ENCODE data around the gene CCDC68.
"Not testable (repeated sequence)": the region's sequence is repeated elsewhere in the genome, so short reads cannot be mapped to it uniquely, and the experiment has no call there.

Gene CCDC68

GRCh38 chr18:54878659-54879358 is 80.5 kb downstream of the CCDC68 start:
- DNase-seq (ENCODE audit: low read depth in 3 of 3, low spot score in 1 of 3): no peak

GRCh38 chr18:54878159-54878622 is 81.1 kb downstream of the CCDC68 start:
- DNase-seq (ENCODE audit: low read depth in 3 of 3, low spot score in 1 of 3): no peak

- DNase-seq (ENCODE audit: low read depth in 3 of 3, low spot score in 1 of 3): no peak
Observed at GRCh38 chr18:54877076-54877475, 82.2 kb downstream of the CCDC68 start.

- no peak for DNase-seq (ENCODE audit: low read depth in 3 of 3, low spot score in 1 of 3)
Observed at GRCh38 chr18:54875063-54875462, 84.2 kb downstream of the CCDC68 start.

DNA sequence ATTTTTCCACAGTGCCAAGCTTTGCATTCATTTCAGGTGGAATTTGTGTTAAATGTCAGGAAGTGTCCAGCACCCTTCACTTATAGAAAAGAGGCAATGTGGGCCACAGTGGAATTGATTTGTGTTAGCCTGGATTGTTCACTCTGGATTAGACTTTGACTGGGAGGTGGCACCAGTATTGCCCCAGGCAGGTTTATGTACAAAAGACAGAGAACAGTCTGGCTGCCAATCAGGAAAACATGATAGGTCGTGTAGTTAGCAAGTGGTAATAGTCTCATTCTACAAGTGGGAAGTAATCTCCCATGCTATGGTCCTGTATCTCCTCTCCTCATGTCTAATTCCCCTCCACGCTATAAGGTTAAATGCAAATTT is 85.4 kb downstream of the CCDC68 start:
- no peak for DNase-seq (ENCODE audit: low read depth in 3 of 3, low spot score in 1 of 3)

- DNase-seq (ENCODE audit: low read depth in 3 of 3, low spot score in 1 of 3): no peak
Observed at GRCh38 chr18:54872681-54873080, 86.6 kb downstream of the CCDC68 start.

GRCh38 chr18:54871231-54871630 is 88.0 kb downstream of the CCDC68 start:
- no peak for DNase-seq (ENCODE audit: low read depth in 3 of 3, low spot score in 1 of 3)

DNA sequence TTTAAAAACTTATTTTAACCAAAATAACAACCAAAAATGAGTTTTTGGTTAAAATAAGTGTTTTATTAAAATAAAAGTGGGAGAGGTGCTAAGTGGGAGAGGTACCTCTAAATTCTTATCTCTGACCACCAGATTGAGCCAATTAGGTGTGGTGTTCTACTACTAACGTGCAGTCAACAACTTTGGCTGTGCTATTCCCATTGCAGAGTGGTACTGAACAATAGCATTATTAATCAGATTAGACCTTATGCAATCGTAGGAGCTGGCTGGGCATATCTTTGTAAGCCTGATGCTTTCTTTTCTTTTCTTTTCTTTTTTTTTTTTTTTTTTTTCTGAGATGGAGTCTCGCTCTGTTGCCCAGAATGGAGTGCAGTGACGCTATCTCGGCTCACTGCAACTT is 92.1 kb downstream of the CCDC68 start:
- DNase-seq (ENCODE audit: low read depth in 3 of 3, low spot score in 1 of 3): no peak

- no peak for DNase-seq (ENCODE audit: low read depth in 3 of 3, low spot score in 1 of 3)
Observed at GRCh38 chr18:54860941-54861340, 98.3 kb downstream of the CCDC68 start.

- DNase-seq (ENCODE audit: low read depth in 3 of 3, low spot score in 1 of 3): no peak
Observed at GRCh38 chr18:54859667-54860421, 99.4 kb downstream of the CCDC68 start.

GRCh38 chr18:54857499-54857898 is 101.8 kb downstream of the CCDC68 start:
- DNase-seq (ENCODE audit: low read depth in 3 of 3, low spot score in 1 of 3): no peak

GRCh38 chr18:54856105-54856646 is 103.1 kb downstream of the CCDC68 start:
- DNase-seq (ENCODE audit: low read depth in 3 of 3, low spot score in 1 of 3): no peak

- DNase-seq (ENCODE audit: low read depth in 3 of 3, low spot score in 1 of 3): not testable (repeated sequence)
Observed at GRCh38 chr18:54855050-54855449, 104.2 kb downstream of the CCDC68 start.

DNA sequence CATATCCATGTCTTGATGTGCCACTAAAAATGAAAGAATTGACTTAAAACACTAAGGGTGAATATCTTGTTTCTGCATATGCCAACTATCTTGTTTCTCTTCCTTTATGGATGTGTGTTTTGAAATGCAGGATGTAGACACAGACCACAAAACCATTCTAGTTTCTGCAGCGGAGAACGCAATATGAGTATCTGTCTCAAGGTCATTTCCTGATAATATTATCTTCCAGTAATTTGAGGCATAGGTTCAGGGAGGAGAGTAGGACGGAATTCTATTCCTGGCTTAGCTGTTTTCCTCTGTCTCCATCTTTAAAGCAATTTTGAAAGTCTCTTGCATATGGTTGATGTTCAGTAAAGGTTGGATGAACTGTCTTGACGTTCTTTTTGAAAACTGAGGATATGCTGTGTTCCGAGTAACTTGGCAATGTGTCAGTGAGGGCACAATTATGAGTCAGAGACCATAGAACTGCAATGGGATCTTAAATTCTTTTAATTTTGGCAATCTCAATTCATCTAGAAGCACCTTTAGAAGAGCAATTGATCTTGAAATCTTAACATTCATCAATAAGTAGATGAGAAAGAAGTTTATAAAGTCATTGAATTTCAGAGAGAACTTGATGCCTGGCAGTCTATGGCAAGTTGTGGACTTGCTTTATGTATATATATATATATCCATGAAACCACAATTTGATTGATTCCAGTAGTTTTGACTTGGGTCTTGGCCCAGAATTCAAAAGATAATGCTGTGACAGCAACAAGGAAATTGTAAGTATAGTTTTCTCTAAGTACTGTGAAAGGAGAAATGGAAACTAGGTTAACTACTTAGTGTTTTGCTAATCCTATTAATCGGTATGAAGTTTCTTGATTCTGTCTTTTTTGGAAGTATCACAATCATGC is 106.2 kb downstream of the CCDC68 start:
- DNase-seq (ENCODE audit: low read depth in 3 of 3, low spot score in 1 of 3): no peak
